NCI-H1092 treated with DMSO at 0.1 percent for 48 hours (cell line): ENCODE data around the gene OSGEPL1.
"Not testable (repeated sequence)": the region's sequence is repeated elsewhere in the genome, so short reads cannot be mapped to it uniquely, and the experiment has no call there.

ENCODE experiments used
- DNase-seq: peaks from one replicate; lab custom pipeline; 2025; lab: John Stamatoyannopoulos, UW

OSGEPL1 gene

GRCh38 chr2:189762551-189763298 lies at the start of gene OSGEPL1:
Gene OSGEPL1, minus strand, starts transcription at chr2:189762792. Its CDS starts 1,152 bp downstream, at chr2:189761640.
- peak; percentile 90 for DNase-seq

- no peak for DNase-seq
Measured at GRCh38 chr2:189803431-189803830, 40.8 kb upstream of the OSGEPL1 start.

- DNase-seq: no peak
Measured at GRCh38 chr2:189802396-189802912, 39.9 kb upstream of the OSGEPL1 start.

GRCh38 chr2:189799531-189799930 lies 36.9 kb upstream of the OSGEPL1 start:
- no peak for DNase-seq

GRCh38 chr2:189799030-189799331 lies 36.4 kb upstream of the OSGEPL1 start:
- no peak for DNase-seq

- peak; percentile 0 for DNase-seq
Measured at GRCh38 chr2:189798312-189799029, 35.9 kb upstream of the OSGEPL1 start.

- no peak for DNase-seq
Measured at GRCh38 chr2:189797902-189798301, 35.3 kb upstream of the OSGEPL1 start.

GRCh38 chr2:189794310-189794709 lies 31.7 kb upstream of the OSGEPL1 start:
- DNase-seq: no peak

- DNase-seq: no peak
Measured at GRCh38 chr2:189791338-189792042, 28.9 kb upstream of the OSGEPL1 start.

- peak; percentile 90 for DNase-seq
Measured at GRCh38 chr2:189783927-189784867, 21.6 kb upstream of the OSGEPL1 start, which contains the start of the genes ORMDL1 and PMS1. Gene ORMDL1, minus strand, starts transcription at chr2:189784339. Its CDS starts 1,744 bp downstream, at chr2:189782595. Gene PMS1, plus strand, starts transcription at chr2:189784450. Its CDS starts 7,360 bp downstream, at chr2:189791810.

GRCh38 chr2:189783451-189783926 lies 20.9 kb upstream of the OSGEPL1 start:
- DNase-seq: peak; percentile 15

GRCh38 chr2:189782221-189782671 lies 19.7 kb upstream of the OSGEPL1 start:
- DNase-seq: no peak

- DNase-seq: no peak
Measured at GRCh38 chr2:189772212-189772611, 9.6 kb upstream of the OSGEPL1 start.

GRCh38 chr2:189770590-189771322 lies 8.2 kb upstream of the OSGEPL1 start:
- DNase-seq: no peak

GRCh38 chr2:189763908-189764661 lies 1.5 kb upstream of the OSGEPL1 start:
- DNase-seq: peak; percentile 0

- DNase-seq: no peak
Measured at GRCh38 chr2:189762229-189762550, 402 bp downstream of the OSGEPL1 start.

- DNase-seq: not testable (repeated sequence)
Measured at GRCh38 chr2:189760154-189760553, 2.4 kb downstream of the OSGEPL1 start.

GRCh38 chr2:189756311-189756952 lies 6.2 kb downstream of the OSGEPL1 start:
- no peak for DNase-seq

GRCh38 chr2:189751080-189751658 lies 11.4 kb downstream of the OSGEPL1 start:
- DNase-seq: no peak
